GM08714 (cell line): ENCODE results near the gene ANKRD22.

Source experiments
- H3K4me3 ChIP-seq: fragments of 200-500 bp; sonication (Bioruptor generic); 2 replicates; pipeline ENCODE4 v1.5.1; 2014; ENCODE audit warnings: mild to moderate bottlenecking, low read length, inconsistent platforms
- ZNF274 ChIP-seq: IDR thresholded peaks from 2 replicates; pipeline ENCODE4 v1.6.1; 2012; ENCODE audit warnings: mild to moderate bottlenecking, low read depth, low read length

Gene ANKRD22

DNA sequence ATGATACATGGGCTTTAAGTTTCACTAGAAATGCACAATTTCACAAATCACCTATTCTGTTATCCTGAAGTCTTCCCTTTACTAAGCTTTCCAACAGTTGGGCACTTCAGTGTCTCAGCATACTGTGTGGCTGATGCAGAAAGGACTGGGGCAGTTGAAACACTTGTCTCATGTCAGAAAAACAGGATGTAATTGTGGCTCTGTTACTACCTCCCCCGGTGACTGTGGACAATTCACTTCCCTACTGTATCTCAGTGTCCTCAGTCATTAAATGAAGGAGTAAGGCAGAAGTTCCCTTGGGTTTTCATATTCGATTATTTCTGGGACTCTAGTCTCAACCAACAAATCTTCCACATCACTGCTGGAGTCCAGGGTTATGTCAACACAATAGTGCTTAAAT, 17.9 kb downstream of the ANKRD22 start:
- H3K4me3 ChIP-seq, result no peak overlapping the region
- no peak for TF ChIP-seq ZNF274

DNA sequence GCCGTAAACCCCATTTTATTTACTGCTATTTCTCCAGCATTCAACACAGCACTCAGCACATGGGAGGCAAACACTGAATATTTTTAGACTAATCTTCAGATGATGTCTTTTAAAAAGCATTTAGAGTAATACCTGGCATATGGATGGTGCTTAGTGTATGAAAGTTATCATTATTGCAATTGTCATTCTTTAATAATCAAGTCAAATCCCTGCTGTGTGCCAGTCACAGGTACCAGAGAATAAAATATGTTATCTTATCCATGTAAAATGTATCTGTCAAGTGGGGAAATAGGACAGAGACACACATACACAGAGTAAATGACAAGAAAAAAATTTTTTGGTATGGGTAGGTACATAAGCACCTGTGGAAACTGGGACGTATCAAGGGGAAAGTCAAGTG, 18.5 kb downstream of the ANKRD22 start:
- no peak overlapping the region for H3K4me3 ChIP-seq
- TF ChIP-seq ZNF274, result no peak

DNA sequence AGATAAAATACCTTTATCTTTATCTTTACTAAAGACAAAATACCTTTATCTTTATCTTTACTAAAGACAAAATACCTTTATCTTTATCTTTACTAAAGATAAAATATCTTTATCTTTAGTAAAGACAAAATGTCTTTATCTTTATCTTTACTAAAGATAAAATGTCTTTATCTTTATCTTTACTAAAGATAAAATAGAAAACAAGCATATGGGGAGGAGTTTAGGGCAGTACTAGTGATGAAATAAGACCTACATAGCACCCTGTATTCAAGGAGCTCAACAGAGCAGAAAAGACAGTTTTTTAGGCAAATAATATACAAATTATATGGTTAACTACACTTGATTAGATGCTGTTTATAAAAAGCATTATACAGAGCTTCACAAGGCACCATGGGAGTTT, 19.3 kb downstream of the ANKRD22 start:
- H3K4me3 ChIP-seq, result no peak overlapping the region
- TF ChIP-seq ZNF274, result no peak

DNA sequence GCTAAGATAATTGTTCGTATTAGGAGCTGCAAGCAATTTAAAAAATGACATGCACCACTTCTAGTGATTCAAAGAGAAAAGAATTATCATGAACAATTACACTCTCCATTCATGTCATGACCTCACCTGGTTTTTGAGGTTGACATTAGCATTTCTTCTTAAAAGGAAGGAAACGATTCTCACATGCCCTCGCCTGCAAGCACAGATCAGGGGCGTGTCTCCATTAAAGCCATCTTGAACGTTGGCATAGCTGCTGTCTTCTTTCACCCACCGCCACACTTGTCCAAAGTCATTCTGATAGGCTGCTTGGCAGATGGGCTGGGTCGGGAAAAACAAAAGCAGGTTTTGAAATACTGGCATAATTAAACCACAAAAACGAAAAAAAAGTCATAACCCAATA, 19.9 kb downstream of the ANKRD22 start:
- TF ChIP-seq ZNF274, result no peak
- no peak overlapping the region for H3K4me3 ChIP-seq

DNA sequence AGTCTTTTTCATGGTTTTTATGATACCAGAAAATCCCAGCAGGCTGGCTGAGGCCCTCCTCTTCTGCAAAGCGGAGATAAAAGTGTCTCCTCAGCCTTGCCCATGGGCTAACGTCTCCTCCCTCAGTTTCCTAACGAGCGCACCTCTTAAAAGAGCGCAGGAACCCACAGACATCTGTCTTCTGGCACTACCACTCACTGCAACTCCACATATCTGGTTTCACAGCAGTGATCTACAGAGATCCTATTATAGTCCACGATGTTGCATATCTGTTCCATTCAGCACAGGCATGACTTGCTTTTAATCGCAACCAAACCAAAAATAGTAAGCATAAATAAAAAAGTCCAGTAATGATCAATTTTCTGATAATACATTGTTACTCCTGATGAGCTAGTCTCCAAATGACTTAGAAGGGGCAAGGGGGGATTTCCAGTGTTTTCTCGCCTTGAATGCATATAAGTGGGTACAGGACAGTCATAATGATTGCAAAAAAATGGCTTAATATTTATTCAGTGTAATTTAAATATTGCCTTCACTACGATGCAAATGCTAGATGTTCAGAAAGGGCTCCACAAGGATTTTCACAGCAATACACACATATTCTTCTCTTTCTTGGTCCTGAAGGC, 20.9 kb downstream of the ANKRD22 start:
- H3K4me3 ChIP-seq, result no peak overlapping the region
- TF ChIP-seq ZNF274, result no peak

DNA sequence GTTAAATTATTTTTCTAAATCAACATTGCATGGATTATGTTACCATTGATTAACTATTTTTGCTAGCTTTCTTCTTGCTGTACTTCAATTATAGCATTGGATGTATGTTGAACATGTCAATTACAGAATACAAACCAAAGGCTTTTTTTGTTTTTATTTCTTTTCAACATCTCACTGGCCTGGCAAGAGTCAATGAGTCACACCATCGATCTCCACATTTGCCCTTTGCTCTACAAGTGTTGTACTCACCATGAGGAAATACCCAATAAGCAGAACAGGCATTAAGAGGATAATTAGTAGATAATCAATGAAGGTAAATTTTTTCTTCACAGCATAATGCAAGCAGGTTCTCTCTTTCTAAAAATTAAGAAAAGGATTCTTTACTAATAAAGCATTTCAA, 23.3 kb downstream of the ANKRD22 start:
- H3K4me3 ChIP-seq, result no peak overlapping the region
- TF ChIP-seq ZNF274, result no peak

DNA sequence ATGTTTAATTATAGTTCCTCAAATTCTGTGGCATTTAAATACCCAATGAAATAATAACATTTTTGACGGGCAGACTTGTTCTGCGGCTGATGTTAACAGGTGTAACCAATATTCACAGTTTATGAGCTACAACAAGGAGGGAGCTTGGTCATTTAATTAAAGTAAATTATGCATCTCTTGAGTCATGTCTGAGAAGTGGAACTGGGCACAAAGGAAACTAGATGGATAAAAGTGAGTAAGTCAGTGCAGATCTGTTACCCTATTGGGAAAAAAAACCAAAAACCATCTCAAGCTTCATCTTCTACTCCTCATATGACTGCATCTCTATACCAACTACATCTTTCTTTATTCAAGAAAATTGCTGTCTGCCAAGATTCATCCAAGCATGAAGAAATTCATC, 24.0 kb downstream of the ANKRD22 start:
- TF ChIP-seq ZNF274, result no peak
- no peak overlapping the region for H3K4me3 ChIP-seq

DNA sequence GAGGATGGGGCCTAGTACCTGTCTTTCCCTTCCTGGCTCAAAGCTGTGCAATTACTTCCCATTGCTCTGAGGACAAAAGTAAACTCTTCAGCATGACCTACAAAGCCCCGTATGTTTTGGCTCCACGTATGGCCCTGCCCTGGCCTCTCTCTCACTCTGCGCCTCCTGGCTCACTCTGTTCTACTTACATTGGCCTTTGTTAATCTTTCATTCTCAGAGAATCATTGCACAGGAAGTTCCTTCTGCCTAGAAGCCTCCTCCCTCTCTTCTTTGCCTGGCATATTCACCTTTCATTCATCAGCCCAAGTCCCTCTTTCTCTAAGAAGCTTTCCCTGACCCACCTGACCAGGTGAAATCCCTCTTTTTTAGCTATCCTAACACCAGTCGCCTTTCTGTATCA, 25.3 kb downstream of the ANKRD22 start:
- no peak for TF ChIP-seq ZNF274
- H3K4me3 ChIP-seq, result no peak overlapping the region

DNA sequence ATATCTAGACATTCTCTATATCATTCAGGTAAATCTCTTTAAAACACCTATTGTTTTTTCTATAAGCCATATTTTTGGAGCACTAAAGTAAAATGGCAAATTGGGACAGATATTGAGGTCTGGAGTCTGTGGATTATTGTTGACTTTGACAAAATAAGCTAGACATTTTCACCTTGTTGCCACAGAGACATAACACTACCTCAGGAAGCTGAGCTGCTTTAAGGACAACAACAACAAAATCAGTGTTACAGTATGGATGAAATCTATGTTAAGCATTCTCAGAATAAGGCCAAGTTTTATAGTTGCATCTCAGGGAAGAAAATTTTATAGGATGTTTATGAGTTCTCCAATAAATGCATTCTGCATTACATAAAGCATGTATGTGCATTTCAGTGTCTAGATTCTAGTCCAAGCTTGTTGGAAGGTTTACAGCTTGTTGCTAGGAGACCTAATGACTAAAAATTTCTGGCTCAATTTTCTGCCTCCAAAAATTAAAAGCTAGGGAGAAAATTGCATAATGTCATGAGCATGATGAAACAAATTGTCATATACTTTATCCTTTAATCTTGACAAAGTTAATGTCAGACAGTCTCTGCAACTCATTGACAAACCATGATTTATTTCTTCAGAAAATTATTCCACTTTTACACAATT, 30.8 kb downstream of the ANKRD22 start:
- TF ChIP-seq ZNF274, result no peak
- no peak overlapping the region for H3K4me3 ChIP-seq

DNA sequence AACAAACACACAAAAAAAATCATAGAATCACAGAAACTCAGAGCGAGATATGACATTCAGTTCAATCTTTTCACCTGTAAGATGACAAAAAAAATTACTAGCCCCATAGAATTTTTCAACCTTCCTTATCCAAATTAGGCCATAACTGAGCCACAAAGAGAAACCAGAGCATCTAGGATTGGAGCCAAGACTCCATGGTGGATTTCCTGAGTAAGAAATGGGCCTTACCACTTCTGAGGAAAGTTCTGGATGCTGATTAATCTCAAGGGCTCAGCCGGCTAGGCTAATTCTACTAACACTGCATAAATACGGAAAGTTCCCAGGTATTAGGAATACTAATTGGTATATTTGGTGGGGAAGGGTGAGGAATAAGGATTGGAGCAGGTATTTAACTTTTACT, 32.4 kb downstream of the ANKRD22 start:
- H3K4me3 ChIP-seq, result no peak overlapping the region
- no peak for TF ChIP-seq ZNF274

DNA sequence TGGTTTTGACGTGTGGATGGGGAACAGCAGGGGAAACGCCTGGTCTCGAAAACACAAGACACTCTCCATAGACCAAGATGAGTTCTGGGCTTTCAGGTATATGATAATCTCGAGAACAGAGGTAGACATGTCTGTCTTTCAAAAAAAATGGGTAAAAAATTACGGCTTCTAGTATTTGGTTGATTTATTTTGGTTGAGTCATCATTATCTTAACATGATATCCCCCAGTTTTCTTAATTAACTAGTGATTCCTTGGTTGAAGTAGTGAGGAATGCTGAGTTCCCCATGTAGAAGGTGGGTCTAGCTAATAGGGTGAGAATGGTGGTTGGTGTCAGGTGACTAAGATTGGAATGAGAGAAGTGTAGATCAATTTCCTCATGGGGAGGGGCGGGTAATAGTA, 38.4 kb downstream of the ANKRD22 start:
- no peak for TF ChIP-seq ZNF274
- no peak overlapping the region for H3K4me3 ChIP-seq

DNA sequence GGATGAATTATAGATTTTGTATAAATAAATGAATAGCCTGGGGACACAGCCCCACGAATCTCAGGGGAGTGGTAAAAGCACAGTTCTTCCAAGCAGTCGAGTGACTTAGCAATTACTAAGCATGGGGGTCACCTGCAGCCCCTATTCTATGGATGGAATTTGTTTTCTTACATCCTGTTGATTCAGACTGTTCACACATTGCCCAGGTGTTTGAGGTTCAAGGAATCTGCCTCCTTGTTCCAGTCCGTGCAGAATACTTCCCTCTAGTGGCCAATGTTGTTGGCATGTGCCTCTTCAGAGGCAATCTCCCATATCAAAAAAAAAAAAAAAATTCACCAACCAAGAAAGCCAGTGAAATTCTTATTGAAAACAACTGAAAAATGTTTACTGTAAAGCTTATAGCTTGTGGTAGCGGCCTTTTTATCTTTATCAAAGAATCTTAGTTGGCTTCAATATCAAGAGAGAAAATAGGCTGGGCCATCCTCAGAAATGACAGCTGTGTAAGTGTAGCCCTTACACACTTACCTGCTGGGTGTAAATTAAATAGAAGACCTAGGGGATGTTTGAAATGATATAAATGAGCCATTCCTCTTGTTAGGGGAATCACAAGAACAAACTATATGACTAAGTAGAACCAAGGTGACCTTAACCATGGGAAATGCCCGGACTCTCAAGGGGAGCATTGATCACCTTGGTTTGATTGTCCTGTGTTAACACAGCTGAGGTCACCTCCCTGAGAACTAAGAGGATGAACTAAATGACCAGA, 41.3 kb downstream of the ANKRD22 start:
- no peak overlapping the region for H3K4me3 ChIP-seq
- no peak for TF ChIP-seq ZNF274

DNA sequence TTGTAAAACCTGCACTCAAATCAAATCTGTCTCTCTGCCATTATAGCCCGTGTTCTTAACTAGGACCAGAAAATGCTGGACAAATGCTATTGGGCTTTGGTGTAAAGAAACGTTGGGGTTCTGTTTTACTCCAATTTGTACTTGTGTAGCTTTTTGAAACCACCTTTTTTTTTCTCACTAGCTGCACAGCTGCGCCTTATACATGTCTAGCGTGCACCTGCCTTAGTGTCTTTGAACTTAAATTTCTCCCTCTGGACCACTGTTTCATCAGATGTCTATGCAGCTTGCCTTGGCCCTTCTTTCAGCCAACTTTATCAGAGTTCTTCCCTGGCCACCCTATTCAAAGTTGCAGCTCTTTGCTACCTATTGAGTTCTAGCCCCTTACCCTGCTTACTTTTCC, 42.0 kb downstream of the ANKRD22 start:
- no peak for TF ChIP-seq ZNF274
- H3K4me3 ChIP-seq, result no peak overlapping the region

DNA sequence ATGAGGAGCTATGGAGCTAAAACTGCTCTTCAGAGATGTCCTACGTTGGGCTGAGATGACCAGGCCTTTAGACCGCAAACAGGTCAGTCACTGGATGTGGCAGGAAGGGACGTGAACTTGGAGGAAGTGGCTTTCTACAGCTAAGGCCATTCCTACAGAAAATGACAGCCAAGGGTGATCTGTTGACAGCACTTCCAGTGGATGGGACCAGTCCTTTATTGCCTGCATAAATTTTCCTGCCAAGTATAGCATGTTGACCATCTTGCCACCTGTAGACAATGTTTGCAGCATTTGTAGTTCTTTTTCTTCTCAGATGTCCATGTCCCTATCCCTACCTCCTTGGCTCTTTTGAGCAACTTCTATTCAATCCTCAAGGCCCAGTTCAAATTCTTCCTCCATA, 45.7 kb downstream of the ANKRD22 start:
- no peak overlapping the region for H3K4me3 ChIP-seq
- no peak for TF ChIP-seq ZNF274

DNA sequence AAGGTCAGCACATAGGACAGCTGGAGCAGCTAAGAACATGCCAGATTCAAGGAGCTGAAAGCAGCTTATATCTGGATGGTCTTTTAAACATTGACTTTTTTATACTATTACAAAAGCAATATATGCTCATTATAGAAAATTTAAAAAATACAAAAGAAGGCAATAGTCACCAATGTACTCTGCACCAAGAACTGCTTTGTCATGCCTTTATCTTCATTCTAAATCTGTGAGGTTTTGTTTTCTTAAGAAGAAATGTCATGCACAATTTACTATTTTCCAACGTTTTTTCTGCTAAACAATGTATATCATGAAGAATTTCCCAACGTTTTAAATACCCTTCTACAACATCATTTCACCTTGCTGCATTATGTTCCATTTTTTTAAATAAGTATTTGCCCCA, 46.3 kb downstream of the ANKRD22 start:
- TF ChIP-seq ZNF274, result no peak
- no peak overlapping the region for H3K4me3 ChIP-seq

DNA sequence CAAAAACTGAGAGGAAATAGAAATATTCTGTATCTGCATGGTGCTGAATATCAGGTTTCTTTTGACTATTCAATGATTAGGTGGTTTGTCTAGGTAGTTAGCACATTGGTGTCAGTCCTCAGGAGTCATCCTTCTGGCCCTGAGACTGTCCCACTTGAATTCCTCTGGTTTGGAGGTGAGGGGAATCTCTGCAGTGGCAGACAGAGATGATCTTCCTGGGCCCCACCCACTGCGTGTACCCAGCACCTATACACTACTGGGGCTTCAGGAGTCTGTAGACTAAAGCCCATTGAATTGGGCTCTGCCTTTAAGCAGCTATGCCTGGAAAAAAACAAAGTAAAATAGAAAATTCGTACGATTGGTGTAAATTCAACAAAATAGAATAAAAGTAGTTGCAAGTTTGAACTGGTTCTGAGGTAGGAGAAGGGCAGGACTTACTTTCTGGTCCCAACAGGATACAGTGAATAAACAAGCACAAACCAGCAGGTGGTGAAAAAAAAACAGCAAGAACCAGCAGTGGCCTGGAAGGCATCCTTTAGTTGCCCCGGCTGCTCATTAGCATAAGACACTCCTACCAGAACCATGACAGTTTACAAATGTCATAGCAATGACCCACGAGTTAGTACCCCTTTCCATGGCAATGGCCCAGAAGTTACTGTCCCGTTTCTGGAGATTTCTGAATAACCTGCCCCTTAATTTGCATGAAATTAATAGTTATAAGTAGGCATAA, 47.4 kb downstream of the ANKRD22 start:
- H3K4me3 ChIP-seq, result no peak overlapping the region
- TF ChIP-seq ZNF274, result no peak
